Measurements from ENCODE around the gene TMEM208. TPM values are rescaled to one million over a fixed set of nuclear protein-coding genes. Genes with fewer than 3 reads are reported as not detected.

Gene TMEM208
- polyA plus RNA-seq, 1 of the 3 experiments (the other 2 are of a cell fraction), result 98.2 TPM

- H3K36me3 ChIP-seq (replicated peaks in 1 of 2; ENCODE audit: control insufficient read depth in 1 of 2, insufficient read depth in 2 of 2, low read length in 1 of 2), result peaks cover 45 to 48% of the 10 kb centered on the region in 2 experiments
- H3K4me1 ChIP-seq (ENCODE audit: control insufficient read depth in 1 of 2, insufficient read depth in 2 of 2, low read depth in 1 of 2, low read length in 1 of 2), result peaks cover 10 to 28% of the 10 kb centered on the region in 2 experiments; a peak in 3 of 4 replicates
- peaks cover 37% of the 10 kb centered on the region for H3K79me2 ChIP-seq (ENCODE audit: insufficient read depth)
- DNase-seq, result no peak
- no peak overlapping the region for H3K4me2 ChIP-seq
- TF ChIP-seq EZH2phosphoT487 (IDR thresholded peaks at IDR 0.05; ENCODE audit: borderline replicate concordance, low read depth) (no peak), CHD2 (IDR thresholded peaks at IDR 0.05; ENCODE audit: low read length, partially characterized antibody) (no peak), ELF1 (IDR thresholded peaks at IDR 0.05) (no peak), MEF2A (IDR thresholded peaks at IDR 0.05; ENCODE audit: borderline replicate concordance, low read depth) (no peak), SIN3A (IDR thresholded peaks at IDR 0.05; ENCODE audit: borderline replicate concordance, low read depth, low read length) (no peak), MXI1 (IDR thresholded peaks at IDR 0.05; ENCODE audit: low read depth, low read length) (no peak), ZBTB33 (IDR thresholded peaks at IDR 0.05; ENCODE audit: borderline replicate concordance, low read depth) (no peak), IRF3 (IDR thresholded peaks at IDR 0.05; ENCODE audit: low read depth, low read length) (no peak), FOSL2 (IDR thresholded peaks at IDR 0.05; ENCODE audit: borderline replicate concordance, low read depth) (no peak), NFIC (IDR thresholded peaks at IDR 0.05; ENCODE audit: borderline replicate concordance) (no peak)
- TF ChIP-seq, protein P1, sequence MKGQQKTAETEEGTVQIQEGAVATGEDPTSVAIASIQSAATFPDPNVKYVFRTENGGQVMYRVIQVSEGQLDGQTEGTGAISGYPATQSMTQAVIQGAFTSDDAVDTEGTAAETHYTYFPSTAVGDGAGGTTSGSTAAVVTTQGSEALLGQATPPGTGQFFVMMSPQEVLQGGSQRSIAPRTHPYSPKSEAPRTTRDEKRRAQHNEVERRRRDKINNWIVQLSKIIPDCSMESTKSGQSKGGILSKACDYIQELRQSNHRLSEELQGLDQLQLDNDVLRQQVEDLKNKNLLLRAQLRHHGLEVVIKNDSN (IDR thresholded peaks at IDR 0.05; ENCODE audit: borderline replicate concordance, low read depth), result no peak
- H4K20me1 ChIP-seq (ENCODE audit: insufficient read depth), result no peaks in the 10 kb centered on the region
- H3K4me3 ChIP-seq (ENCODE audit: low read depth in 2 of 2, low read length in 1 of 2), result no peak overlapping the region
- H3K9ac ChIP-seq, result no peak overlapping the region
- ChIA-PET CTCF (interaction anchor here (1.3 to 1.9 kb wide), 2 partner anchors 8 to 11 kb away, joined by 3 to 7 read pairs; partner anchors contain the start of gene TMEM208), POLR2A (interaction anchor here (1.3 to 1.7 kb wide), 2 partner anchors 11 to 64 kb away, joined by 4 to 6 read pairs; partner anchors contain the start of gene TMEM208)
- H2AFZ ChIP-seq (ENCODE audit: low read depth), result no peak overlapping the region
- H3F3A ChIP-seq (replicated peaks; ENCODE audit: insufficient read depth), result peaks cover 50% of the 10 kb centered on the region
- no peaks in the 10 kb centered on the region for H3K27me3 ChIP-seq (ENCODE audit: insufficient read depth)
- no peaks in the 10 kb centered on the region for H3K9me3 ChIP-seq
- H3K9me2 ChIP-seq, result no peaks in the 10 kb centered on the region
- no peak overlapping the region for H3K27ac ChIP-seq (ENCODE audit: low read depth in 2 of 2, low read length in 1 of 2)
- WGBS (ENCODE audit: low lambda C conversion rate), result 100% methylated on average over 3 of the region's 3 CpGs
Observed at GRCh38 chr16:67238278-67238575, 11.3 kb downstream of the TMEM208 start.

DNA sequence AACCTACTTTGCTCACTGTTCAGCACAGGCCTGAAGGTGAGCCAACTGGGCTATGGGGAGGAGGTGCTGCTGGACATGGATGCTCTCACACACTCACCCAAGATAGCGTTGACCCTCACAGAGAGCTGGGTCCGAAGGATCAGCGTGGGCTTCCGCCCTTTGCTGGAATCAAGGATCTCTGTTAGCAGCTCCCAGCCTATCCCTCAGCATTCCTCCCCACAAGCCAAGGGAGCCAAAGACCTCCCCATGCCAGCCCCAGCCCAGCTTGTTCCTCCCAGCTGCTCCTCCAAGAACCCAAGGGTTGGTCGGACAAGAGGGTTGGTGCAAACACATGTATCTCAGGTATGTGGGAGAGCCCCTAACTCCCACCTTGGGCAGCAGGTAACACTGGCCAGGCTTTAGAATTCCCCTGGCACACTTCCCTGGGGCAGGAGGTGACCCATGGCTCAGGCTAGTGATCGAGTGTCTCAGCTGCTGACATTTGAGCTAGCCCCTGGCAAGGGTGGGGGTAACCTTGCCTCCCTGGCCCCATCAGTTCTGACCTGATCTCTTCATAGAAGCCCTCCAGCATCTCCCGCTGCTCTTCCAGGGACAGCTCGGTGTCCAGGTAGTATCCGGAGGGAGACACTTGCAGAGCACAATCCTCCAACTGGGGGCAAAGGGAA is 12.0 kb downstream of the TMEM208 start:
- ChIA-PET CTCF (interaction anchor here (0.9 to 1.9 kb wide), 3 partner anchors 12 to 65 kb away, joined by 3 to 7 read pairs (median 3); partner anchors contain the start of gene TMEM208), POLR2A (interaction anchor here (1.3 to 1.7 kb wide), 2 partner anchors 12 to 65 kb away, joined by 4 to 6 read pairs; partner anchors contain the start of gene TMEM208)
- DNase-seq, result no peak
- WGBS (ENCODE audit: low lambda C conversion rate), result 100% methylated on average over 6 of the region's 9 CpGs
- no peaks in the 10 kb centered on the region for H3K9me3 ChIP-seq
- H3K4me3 ChIP-seq (ENCODE audit: low read depth in 2 of 2, low read length in 1 of 2), result no peak overlapping the region
- H3F3A ChIP-seq (replicated peaks; ENCODE audit: insufficient read depth), result peaks cover 49% of the 10 kb centered on the region
- H3K27ac ChIP-seq (ENCODE audit: low read depth in 2 of 2, low read length in 1 of 2), result no peak overlapping the region
- no peak overlapping the region for H2AFZ ChIP-seq (ENCODE audit: low read depth)
- H3K9me2 ChIP-seq, result no peaks in the 10 kb centered on the region
- peaks cover 40 to 44% of the 10 kb centered on the region in 2 experiments for H3K36me3 ChIP-seq (replicated peaks in 1 of 2; ENCODE audit: control insufficient read depth in 1 of 2, insufficient read depth in 2 of 2, low read length in 1 of 2)
- no peaks in the 10 kb centered on the region for H3K27me3 ChIP-seq (ENCODE audit: insufficient read depth)
- peaks cover 16 to 35% of the 10 kb centered on the region in 2 experiments; a peak in 3 of 4 replicates for H3K4me1 ChIP-seq (ENCODE audit: control insufficient read depth in 1 of 2, insufficient read depth in 2 of 2, low read depth in 1 of 2, low read length in 1 of 2)
- no peak overlapping the region for H3K4me2 ChIP-seq
- no peak overlapping the region for H3K9ac ChIP-seq
- H3K79me2 ChIP-seq (ENCODE audit: insufficient read depth), result peaks cover 44% of the 10 kb centered on the region
- no peaks in the 10 kb centered on the region for H4K20me1 ChIP-seq (ENCODE audit: insufficient read depth)
- TF ChIP-seq TCF12 (IDR thresholded peaks at IDR 0.05), result no peak
- no peak for TF ChIP-seq RCOR1 (IDR thresholded peaks at IDR 0.05; ENCODE audit: low read length)
- no peak for TF ChIP-seq POLR2AphosphoS5 (IDR thresholded peaks at IDR 0.05; ENCODE audit: low read depth, low read length)
- no peak for TF ChIP-seq FOXM1 (IDR thresholded peaks at IDR 0.05; ENCODE audit: low read depth)
- TF ChIP-seq RAD21 (IDR thresholded peaks at IDR 0.05; ENCODE audit: low read length), result no peak
- TF ChIP-seq MEF2A (IDR thresholded peaks at IDR 0.05; ENCODE audit: borderline replicate concordance, low read depth), result no peak
- TF ChIP-seq, protein P2, sequence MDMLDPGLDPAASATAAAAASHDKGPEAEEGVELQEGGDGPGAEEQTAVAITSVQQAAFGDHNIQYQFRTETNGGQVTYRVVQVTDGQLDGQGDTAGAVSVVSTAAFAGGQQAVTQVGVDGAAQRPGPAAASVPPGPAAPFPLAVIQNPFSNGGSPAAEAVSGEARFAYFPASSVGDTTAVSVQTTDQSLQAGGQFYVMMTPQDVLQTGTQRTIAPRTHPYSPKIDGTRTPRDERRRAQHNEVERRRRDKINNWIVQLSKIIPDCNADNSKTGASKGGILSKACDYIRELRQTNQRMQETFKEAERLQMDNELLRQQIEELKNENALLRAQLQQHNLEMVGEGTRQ (IDR thresholded peaks at IDR 0.05; ENCODE audit: borderline replicate concordance, low read depth, low read length), result no peak
- TF ChIP-seq CHD2 (IDR thresholded peaks at IDR 0.05; ENCODE audit: low read length, partially characterized antibody), result no peak
- no peak for TF ChIP-seq SIN3A (IDR thresholded peaks at IDR 0.05; ENCODE audit: borderline replicate concordance, low read depth, low read length)
- no peak for TF ChIP-seq JUND (IDR thresholded peaks at IDR 0.05)

Data from SK-N-SH (cell line).